Measurements from ENCODE around the gene PSMD9.

- TF ChIP-seq, protein P1, sequence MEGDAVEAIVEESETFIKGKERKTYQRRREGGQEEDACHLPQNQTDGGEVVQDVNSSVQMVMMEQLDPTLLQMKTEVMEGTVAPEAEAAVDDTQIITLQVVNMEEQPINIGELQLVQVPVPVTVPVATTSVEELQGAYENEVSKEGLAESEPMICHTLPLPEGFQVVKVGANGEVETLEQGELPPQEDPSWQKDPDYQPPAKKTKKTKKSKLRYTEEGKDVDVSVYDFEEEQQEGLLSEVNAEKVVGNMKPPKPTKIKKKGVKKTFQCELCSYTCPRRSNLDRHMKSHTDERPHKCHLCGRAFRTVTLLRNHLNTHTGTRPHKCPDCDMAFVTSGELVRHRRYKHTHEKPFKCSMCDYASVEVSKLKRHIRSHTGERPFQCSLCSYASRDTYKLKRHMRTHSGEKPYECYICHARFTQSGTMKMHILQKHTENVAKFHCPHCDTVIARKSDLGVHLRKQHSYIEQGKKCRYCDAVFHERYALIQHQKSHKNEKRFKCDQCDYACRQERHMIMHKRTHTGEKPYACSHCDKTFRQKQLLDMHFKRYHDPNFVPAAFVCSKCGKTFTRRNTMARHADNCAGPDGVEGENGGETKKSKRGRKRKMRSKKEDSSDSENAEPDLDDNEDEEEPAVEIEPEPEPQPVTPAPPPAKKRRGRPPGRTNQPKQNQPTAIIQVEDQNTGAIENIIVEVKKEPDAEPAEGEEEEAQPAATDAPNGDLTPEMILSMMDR (IDR thresholded peaks at IDR 0.05): no peak
- TF ChIP-seq POLR2A (IDR thresholded peaks at IDR 0.05) (no peak), POLR2AphosphoS5 (IDR thresholded peaks at IDR 0.05) (no peak)
Observed at GRCh38 chr12:121933522-121934308, 45.1 kb downstream of the PSMD9 start.
